Activated CD8-positive, alpha-beta memory T cell treated with anti-CD3 and anti-CD28 coated beads for 48 hours (primary cell): ENCODE data around the gene UMAD1.
"Not testable (repeated sequence)": the region's sequence is repeated elsewhere in the genome, so short reads cannot be mapped to it uniquely, and the experiment has no call there.

Experiments
- DNase-seq, 3 experiments: peaks; one replicate each; pipeline ENCODE4 v3.0.0-alpha.2; 2020; ENCODE audit warnings: low read depth in 2 of 3, low spot score in 2 of 3

The UMAD1 gene

GRCh38 chr7:7652798-7653540, 12.4 kb downstream of the UMAD1 start:
- DNase-seq = no peak

DNA sequence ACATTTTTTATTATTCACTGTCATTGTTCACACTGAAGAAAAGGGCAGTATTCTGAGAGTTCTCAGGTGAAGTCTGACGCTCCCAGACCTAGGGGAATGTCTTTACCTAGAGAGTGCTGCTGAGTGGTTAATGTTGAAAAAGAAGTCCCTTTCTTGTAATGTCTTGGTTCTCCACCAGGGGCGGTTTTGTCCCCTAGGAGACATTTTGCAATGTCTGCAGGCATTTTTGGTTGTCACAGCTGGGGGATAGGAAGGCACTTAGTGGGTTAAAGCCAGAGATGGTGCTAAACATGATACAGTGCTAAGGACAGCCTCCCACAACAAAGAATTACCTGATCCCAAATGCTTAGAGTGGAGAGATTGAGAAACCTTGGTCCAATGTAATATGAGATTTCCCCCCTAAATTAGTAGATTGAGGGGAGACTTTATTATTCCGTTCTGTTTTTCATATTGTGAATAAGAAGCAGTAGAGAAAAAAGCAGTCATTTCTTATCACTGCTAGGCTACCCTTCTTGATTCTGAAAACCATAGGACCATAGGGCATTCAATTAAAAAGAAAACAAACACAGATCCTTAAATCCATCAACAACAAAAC, 13.1 kb downstream of the UMAD1 start:
- no peak for DNase-seq

DNA sequence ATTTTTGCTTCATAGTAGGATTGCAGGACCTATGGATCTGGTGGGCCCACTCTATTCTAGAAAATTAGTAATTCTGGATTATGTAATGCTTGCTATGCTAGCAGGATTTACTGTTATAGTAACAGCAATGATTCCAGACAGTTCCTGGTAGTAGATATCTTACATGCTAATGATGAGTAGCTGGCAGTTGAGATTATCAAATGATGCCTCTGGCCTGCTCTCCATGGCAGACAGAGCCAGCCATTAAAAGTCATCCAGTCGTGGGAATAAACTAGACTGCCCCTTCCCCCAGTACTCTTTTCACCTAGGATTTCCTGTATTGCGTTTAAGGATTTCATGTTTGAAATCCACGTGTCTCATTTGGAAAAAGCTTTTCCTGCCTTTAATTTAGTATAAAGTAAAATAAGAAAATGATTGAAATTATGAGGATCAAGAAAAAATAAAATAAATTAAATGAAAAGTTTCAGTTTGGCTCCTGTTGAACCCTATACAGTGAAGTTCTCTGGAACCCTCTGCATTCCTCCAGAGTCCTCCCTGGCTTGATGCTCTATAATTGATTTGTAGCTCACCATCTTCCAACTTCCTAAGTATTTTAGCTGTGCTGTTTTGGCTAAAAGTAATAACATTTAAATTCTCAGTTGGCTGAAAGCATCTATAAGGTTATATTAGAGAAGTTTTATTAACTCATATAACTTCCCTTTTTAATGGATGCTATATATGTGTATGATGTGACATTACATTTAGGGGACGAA, 14.6 kb downstream of the UMAD1 start:
- no peak for DNase-seq

- DNase-seq = not testable (repeated sequence)
Measured at GRCh38 chr7:7656459-7656858, 15.9 kb downstream of the UMAD1 start.

DNA sequence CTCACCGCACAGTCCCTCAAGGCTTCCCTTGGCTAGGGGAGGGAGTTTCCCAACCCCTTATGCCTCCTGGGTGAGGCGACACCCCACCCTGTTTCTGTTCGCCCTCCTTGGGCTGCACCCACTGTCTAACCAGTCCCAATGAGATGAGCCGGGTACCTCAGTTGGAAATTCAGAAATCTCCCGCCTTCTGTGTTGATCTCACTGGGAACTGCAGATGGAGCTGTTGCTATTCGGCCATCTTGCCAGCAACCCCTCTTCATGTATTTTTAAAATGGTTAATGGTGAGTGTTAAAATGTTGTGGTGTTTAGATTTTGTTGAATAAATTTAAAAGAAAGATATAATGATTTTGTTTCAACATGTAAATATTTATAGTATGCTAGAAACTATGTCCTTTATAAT, 22.0 kb downstream of the UMAD1 start:
- DNase-seq = no peak

GRCh38 chr7:7664291-7664690, 23.7 kb downstream of the UMAD1 start:
- DNase-seq = no peak

DNA sequence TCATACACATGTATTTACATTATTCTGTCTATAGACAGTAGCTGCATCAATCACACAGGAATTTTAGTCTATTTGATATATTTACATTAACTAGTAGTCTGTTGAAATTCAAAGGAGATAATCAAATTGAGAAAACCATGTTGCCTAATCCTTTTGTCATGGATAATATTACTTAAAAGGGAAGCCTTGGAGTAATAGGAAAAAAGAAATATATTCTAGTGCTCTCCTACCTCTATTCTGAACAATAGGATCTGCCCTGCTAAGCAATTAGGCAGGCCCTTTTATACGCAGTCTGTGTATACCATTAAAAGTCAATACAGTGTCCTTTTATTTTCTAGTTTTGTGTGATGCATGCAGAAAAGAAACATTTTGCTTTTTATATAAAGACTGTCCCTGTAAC, 24.5 kb downstream of the UMAD1 start:
- no peak for DNase-seq

GRCh38 chr7:7667187-7667586, 26.6 kb downstream of the UMAD1 start:
- DNase-seq = no peak

- DNase-seq = no peak
Measured at GRCh38 chr7:7668706-7669105, 28.2 kb downstream of the UMAD1 start.

DNA sequence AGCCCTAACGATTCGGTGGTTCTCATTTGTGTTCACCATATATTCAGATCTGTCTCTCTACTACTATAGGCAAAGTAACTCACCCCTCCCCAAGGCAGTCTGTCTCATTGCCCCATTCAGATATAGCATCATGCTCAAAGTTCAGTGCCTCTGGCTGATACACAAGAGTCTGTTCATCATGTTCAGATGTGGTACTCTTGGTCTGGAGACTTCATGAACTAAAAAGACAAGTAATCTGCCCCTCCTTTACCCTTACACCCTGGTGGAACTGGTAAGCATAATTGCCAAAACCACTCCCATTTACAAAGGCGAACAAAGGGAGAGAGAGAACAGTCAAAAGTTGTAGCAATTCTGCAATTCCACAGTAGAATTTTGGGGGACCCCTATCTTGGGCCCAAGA, 29.9 kb downstream of the UMAD1 start:
- DNase-seq = no peak

DNA sequence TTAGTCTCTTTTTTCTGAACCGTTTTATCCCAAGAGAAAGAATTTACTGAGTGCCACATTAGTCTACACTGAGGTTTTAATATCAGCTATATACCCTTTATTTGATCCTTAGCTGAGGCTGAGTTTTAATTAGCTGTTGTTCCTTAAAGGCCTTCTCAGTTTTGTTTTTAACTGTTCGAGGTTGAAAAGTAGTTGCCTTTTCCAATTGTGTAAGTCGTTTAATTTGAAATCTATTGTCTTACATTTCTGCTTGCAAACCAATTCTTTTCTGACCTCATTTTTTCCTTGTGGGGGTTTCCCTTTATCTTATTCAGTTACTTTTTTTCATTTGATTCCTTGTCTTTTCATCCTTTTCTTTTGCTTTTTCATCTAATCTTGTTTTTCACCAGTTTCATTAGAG, 30.8 kb downstream of the UMAD1 start:
- no peak for DNase-seq

- DNase-seq = no peak
Measured at GRCh38 chr7:7672545-7673239, 32.1 kb downstream of the UMAD1 start.

DNA sequence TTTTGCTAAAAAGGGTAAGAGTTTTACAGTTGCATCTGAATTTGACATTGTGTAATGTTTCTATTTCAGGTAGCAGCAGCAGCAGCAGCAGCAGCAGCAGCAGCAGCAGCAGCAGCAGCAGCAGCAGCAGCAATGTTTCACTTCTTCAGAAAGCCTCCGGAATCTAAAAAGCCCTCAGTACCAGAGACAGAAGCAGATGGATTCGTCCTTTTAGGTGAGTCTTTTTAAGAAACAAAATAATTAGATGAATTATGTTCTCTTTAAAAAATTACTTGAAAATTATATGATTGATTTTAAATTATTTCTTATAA, 32.6 kb downstream of the UMAD1 start:
- DNase-seq = no peak

- no peak for DNase-seq
Measured at GRCh38 chr7:7675686-7676085, 35.1 kb downstream of the UMAD1 start.

DNA sequence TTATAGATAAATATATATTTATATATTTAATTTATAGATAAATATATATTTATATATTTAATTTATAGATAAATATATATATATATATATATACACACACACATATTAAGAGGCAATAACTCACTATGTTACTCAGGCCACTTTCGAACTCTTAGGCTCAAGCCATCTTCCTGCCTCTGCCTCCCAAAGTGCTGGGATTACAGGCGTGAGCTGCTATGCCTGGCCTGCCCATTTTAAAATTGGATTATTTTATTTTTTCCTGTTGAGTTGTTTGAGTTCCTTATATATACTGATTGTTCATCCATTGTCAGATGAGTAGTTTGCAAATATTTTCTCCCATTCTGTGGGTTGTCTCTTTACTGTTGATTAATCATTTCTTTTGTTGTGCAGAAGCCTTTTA, 39.1 kb downstream of the UMAD1 start:
- DNase-seq = not testable (repeated sequence)

DNA sequence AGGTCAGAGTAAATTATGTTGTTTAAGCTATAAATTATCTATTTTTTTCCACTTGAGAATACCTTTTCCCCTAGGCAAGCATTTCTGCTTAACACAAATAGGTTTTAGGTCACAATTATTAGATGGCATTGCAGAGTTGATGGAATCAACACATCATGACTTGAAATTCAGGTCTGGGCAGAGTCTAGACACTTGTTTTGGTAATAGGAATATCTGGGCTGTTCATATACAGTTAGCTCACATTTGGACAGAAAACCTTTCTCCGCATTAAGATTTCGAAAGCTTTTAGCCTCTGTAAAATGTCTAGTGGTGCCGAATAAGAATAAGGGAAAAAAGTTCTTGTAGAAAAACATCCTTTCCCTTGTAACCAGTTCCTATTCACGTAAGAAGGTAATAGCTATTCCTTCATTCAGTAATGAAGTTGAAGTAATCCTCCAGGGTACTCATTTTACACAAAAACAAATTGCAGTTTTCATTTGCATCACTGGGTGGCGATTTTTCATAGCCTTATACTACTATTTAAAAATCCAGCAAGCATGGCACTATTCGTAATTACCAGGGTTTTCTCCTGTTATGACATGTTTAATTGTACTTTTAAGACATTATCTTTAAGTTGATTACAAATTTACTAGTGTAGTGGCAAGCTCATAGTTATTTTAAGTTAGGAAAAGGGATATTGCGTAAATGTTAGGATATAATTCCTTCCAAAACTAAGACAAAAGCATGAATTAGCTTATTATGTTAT, 40.8 kb downstream of the UMAD1 start:
- no peak for DNase-seq

- DNase-seq = no peak
Measured at GRCh38 chr7:7681936-7682329, 41.4 kb downstream of the UMAD1 start.

DNA sequence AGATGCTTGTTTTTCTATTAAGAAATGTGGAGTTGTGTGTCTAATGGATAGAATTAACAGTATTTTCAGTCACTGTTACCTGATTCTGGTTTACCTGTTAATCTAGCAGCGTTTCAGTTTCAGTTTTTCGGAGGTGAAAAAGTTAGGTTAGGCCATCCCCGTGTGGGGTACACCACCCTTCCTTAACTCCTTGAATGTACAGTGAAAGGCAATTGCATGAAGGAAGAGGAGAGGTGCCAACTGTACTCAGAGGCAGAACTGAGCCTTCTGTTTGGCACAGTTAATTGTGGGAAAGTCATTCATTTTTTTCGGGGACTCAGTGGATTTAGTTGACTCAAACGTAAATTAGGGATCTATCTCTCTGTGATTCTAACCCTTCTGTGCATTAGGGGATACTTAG, 42.3 kb downstream of the UMAD1 start:
- DNase-seq = no peak

- no peak for DNase-seq
Measured at GRCh38 chr7:7686811-7687508, 46.4 kb downstream of the UMAD1 start.

- DNase-seq = no peak
Measured at GRCh38 chr7:7687800-7688199, 47.2 kb downstream of the UMAD1 start.

- DNase-seq = no peak
Measured at GRCh38 chr7:7688310-7688709, 47.8 kb downstream of the UMAD1 start.
